OCI-LY1 (cell line): ENCODE data around the gene CHMP4B.

Source experiments
- CTCF ChIP-seq: fragments of 200-600 bp; sonication (generic), shearing (Covaris generic); IDR thresholded peaks from 2 replicates; pipeline ENCODE4 v1.5.1; 2017; ENCODE audit warnings: mild to moderate bottlenecking, antibody characterized with exemption, low read length, moderate library complexity, mixed read lengths
- EZH2 ChIP-seq: fragments of 200-600 bp; sonication (generic), shearing (Covaris generic); IDR thresholded peaks from 2 replicates; pipeline ENCODE4 v1.8.0; 2017; ENCODE audit warnings: borderline replicate concordance, mixed run types, mild to moderate bottlenecking, antibody characterized with exemption, low read length, moderate library complexity, mixed read lengths

- no peak for TF ChIP-seq CTCF
- no peak for TF ChIP-seq EZH2
Measured at GRCh38 chr20:33829636-33830035, 18.5 kb downstream of the CHMP4B start.
